GM19328 (cell line): ENCODE results near the gene BOLA3.
"Not testable (repeated sequence)": the region's sequence is repeated elsewhere in the genome, so short reads cannot be mapped to it uniquely, and the experiment has no call there.

ENCODE experiments used
- ATAC-seq: cut with Tn5 transposase; IDR thresholded peaks from one replicate; pipeline ENCODE4 v1.9.1; 2021; ENCODE audit warnings: mild to moderate bottlenecking, moderate library complexity; ENCODE audit not compliant: unreplicated experiment

The BOLA3 gene

GRCh38 chr2:74147727-74148456, at the start of gene BOLA3:
Gene BOLA3, minus strand, starts transcription at chr2:74147912. Its CDS starts 38 bp downstream, at chr2:74147874.
- peak; percentile 88 for ATAC-seq

DNA sequence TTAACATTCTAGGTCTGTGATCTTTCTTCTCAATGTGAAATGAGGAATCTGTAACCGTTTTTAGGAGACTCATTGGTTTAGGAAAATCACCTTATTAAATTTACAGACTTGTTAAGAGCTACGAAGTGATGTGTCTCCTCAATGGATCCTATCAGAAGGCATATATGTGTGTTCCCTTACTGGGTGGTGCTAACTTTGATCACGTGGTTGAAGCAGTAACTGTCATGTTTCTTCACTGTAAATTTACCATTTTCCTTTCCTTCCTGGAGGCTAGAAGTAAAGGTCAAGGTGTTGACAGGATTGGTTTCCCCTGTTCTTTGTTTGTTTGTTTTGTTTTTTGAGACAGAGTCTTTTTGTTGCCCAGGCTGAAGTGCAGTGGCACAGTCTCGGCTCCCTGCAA, 49.3 kb upstream of the BOLA3 start:
- no peak for ATAC-seq

GRCh38 chr2:74194799-74195198, 47.1 kb upstream of the BOLA3 start:
- no peak for ATAC-seq

DNA sequence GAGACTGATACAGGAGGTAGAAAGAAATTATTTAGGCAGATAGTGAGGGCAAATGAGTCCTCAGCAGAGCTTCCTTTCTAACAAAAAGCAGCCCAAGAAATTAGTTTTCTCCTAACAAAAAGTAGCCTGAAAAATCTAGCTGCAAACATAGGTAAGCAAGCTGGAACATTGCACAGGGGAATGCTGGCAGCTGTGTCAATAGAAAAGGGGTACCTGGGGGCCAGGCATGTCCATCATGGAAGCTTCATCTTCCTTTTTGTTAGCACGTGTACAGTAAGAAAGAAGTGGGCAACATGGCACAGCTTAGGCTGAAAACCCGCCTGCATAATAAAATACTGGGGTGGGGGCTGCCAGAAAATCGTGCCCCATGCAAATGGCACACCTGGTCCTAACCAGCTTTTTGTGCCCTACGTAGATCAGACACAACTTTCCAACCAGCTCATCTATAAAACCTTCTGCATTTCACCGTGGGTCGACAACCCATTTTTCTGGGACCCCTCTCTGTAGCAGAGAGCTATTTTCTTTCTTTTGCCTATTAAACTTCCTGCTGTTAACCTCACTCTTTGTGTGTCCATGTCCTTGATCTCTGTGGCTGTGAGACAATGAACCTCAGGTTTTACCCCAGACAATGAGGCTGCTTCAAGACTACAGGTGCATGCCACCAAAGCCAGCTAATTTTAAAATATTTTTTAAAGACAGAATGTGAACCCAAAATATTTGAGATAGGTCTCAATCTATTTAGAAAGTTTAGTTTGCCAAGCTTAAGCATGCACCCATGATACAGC, 44.1 kb upstream of the BOLA3 start:
- ATAC-seq = no peak

DNA sequence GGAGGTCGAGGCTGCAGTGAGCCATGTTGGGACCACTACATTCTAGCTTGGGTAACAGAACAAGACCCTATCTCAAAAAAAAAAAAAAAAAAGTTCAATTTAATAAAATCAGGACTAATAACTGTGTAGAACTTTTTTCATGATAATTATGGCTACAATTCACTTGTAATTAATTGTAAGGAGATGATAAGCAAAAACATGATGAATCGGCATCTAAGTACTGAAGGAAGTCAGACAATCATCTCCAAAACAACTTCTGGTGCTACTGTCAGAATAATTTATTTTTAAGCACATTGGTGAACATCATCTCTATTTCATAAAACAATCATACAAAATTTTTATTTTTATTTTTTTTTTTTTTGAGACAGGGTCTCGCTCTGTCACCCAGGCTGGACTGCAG, 41.0 kb upstream of the BOLA3 start:
- no peak for ATAC-seq

- no peak for ATAC-seq
Observed at GRCh38 chr2:74188018-74188601, 40.4 kb upstream of the BOLA3 start.

DNA sequence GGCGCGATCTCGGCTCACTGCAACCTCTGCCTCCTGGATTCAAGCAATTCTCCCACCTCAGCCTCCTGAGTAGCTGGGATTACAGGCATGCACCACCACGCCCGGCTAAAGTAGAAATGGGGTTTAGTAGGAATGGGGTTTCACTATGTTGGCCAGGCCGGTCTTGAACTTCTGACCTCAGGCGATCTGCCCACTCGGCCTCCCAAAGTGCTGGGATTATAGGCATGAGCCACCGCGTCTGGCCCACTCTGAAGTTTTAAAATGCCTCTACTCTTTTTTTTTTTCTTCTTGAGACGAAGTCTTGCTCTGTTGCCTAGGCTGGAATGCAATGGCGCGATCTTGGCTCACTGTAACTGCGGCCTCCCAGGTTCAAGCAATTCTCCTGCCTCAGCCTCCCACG, 39.0 kb upstream of the BOLA3 start:
- not testable (repeated sequence) for ATAC-seq

- peak; percentile 54 for ATAC-seq
Observed at GRCh38 chr2:74186038-74186437, 38.3 kb upstream of the BOLA3 start.

DNA sequence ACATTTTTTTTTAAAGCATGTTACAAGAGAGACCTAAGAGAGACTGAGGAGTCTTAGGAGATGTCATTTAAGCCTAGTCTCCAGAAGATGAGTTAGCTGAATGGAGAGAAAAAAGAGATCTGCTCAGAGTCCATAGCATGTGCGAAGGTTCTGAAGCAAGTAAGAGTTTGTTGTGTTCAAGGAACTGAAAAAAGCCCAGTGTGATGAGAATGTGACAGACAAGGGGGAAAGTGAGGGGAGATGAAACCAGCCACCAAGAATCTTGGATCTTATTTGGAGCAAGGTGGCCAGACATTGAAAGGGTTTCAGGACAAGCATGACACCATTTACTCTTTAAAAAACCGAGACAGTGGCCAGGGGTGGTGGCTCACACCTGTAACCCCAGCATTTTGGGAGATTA, 36.2 kb upstream of the BOLA3 start:
- no peak for ATAC-seq

DNA sequence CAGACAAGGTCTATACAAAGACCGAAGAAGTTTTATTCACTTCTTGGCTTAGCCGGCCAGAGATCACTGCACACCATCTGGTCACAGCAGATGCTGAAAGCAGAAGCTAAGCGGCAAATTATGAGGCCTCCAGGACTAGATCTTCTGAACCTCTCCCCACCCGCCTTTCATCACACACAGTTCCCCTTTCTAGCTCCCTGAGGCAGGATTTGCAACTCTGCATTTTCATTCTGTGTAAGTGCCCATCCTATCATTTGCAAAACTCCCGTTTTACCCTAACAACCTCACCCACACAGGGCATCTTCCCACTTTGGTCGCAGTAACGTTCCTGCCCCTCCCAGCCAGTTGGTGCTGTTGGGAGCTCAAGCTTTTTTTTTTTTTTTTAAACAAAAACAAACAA, 34.0 kb upstream of the BOLA3 start:
- no peak for ATAC-seq

GRCh38 chr2:74179063-74179865, 31.6 kb upstream of the BOLA3 start:
- no peak for ATAC-seq

DNA sequence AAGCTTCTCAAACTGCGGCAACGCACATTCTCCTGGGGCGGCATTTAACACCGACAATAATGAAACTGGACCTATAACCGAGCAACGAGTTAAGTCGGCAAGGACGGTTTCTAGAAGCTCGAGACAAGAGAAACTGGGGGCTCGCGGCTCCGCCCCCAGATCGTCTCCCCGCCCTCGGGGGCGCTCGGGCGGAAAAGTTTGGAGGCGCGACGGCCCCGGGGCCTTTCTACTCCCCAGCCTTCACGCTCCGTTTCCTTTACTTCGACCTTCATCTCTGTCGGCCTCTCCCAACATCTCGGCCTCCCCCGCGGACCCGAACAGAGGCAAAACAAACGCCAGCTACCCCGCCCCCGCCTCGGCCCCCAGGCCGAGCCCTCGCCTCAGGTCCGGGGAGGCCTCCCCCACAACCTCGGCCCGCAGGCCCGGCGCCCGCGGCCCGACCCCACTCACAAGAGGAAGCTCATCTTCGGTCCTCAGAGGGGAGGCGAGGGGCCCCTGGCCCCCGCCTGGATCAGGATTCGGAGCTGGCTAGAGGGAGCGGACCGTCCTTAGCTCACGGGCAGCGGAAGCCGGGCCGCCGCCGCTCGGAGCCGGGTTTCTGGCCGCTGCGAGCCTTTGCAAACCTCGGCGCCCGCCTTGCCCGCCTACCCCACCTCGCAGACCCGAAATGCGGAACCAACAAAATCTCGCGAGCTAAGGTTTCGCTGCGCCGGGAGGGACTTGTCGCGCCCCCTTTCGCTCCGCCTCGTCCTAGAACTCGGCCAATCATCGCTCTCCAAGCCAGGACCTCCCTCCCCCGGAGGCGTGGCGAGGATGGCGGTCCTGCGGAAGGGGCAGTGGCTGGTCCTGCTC, 30.7 kb upstream of the BOLA3 start, which contains the start of gene MOB1A:
TSS of gene MOB1A (minus strand) at position 669 of the 852 bp plus-strand sequence. CDS start at position 464, 205 bp downstream.
- peak; percentile 75 for ATAC-seq

DNA sequence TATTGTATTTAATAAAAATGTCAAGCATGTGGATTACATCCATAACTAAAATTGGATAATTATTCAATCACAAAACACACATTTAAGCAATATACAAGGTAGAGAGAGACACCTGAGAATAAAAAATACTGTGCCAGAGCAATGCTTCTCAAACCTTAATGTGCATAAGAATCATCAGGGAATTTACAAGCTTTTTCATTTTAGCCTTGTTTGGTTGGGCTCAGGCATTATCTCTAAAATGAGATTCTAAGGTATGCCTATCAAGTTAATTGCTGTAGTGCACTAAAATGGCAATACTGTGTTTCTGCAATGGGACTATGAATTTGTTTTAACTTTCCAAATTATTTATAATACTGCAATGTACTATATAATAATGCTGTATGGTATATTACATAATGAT, 30.0 kb upstream of the BOLA3 start:
- ATAC-seq = no peak

DNA sequence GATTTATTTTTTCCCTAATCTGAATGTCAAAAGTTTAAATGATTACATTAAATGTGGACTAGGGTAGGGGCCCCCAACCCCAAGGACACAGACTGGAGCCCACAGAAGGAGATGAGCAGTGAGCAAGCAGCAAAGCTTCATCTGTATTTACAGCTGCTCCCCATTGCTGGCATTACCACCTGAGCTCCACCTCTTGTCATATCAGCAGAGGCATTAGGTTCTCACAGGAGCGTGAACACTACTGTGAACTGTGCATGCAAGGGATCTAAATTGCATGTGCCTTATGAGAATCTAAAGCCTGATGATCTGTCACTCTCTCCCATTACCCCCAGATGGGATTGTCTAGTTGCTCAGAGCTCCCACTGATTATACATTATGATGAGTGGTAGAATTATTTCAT, 27.2 kb upstream of the BOLA3 start:
- ATAC-seq = no peak

GRCh38 chr2:74168739-74169138, 21.0 kb upstream of the BOLA3 start:
- ATAC-seq = no peak

DNA sequence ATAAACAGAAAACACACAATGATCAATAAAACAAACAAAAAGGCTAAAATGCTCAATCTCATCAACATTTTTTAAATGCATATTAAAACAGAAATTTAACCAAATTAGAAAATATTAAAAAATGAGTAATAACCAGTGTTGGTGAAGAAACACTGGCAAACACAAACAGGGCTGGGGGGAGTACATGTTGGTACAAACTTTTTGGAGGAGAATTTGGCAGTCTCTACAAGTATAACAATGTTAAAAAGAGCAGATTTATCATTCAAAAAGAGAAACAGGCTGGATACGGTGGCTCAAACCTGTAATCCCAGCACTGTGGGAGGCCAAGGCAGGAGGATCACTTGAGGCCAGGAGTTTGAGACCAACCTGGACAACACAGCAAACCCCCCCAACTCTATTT, 17.0 kb upstream of the BOLA3 start:
- no peak for ATAC-seq

DNA sequence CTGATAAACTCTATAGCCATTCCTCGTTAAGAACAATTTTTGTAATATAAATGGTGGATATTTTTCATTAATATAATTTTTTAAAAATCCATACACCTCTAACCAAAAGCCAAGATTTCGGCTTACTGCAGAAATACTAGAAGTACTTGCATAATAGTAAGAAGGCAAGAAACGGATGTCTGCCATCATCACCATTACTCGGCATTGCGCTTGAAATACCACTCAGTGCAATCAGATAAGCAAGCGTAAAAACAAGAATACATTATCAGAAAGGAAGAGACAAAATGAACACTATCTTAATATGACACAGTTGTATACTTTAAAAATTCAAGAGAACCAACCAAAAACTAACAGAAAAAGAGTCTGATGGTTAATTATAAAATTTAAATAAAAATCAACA, 15.2 kb upstream of the BOLA3 start:
- ATAC-seq = no peak

DNA sequence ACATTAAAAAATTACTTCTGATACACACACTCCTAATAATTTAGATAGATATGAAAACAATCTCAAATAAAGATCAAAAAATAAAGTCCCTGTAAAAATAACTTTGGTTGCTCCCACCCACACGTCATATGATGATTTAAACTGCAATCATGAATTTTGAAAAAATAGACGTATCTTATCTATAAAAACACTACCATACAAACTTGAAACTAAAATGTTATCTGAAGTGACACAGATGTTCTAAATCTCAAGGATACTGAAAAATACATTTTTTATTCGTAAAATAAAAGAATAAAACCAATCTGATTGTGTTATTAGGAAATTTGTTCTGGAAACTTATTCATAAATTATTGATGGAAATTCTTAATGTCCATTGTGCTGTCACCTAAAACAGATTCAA, 8.1 kb upstream of the BOLA3 start:
- no peak for ATAC-seq

GRCh38 chr2:74152954-74153353, 5.2 kb upstream of the BOLA3 start:
- no peak for ATAC-seq
